HG03469 (cell line): ENCODE results near the gene EYS.

ENCODE experiments used
- ATAC-seq: cut with Tn5 transposase; IDR thresholded peaks from one replicate; pipeline ENCODE4 v1.9.1; 2021; ENCODE audit warnings: mild to moderate bottlenecking, moderate library complexity, moderate number of reproducible peaks; ENCODE audit not compliant: unreplicated experiment

The EYS gene

DNA sequence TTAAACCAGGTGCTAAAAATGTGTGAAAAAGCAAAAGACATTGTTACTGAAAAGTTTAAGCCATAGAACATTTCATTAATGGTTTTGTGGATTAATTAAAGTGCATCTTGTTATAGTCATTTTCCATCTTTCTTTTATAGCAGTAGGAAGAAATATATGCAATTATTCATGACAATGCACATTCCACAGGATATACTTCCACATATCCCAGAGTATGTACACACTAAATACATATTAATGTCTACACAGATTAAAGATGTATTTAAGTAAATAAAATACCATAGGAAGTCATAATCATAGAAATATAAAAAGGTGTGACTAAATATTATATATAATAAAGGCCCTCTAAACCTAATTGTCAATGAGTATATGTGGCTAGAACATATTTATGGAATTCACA is 1492.7 kb downstream of the EYS start:
- no peak for ATAC-seq

GRCh38 chr6:64213697-64214096 is 1493.3 kb downstream of the EYS start:
- ATAC-seq: no peak

DNA sequence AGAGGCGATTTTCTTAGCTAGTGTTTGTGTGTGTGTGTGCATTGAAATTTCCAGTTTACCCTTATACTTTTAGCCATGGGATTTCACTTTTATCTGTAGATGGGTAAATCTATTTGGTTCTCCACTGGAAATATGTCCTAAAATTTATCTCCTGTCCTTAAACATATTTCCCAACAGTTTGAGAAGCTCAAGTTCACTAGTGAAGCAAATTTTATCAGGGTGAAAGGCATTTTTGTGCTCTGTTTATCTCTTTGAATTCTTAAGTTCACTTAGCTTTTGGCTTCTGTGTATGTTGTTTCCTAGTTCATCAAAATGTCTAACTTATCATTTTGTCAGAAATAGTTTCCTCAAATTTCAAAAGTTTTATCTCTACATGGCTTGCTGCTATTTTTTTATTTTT is 1509.8 kb downstream of the EYS start:
- ATAC-seq: no peak

DNA sequence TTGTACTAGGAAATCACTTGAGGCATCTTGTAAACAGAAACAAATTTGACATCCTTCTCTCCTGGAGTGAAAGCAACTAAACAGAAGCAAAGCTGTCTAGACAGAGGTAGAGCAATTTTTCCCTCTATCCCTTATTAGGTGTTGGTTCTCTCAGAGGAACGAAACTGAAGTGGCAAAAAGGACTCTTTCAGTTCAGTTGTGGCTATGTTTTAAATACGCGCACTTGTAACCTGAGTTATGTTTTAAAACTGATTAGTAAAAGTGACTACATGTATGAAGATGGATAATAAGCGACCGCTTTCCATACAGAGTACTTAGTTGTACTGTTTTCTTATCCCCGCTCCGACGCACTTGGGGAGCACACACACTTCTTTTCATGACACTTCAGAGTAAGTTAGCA is 1520.4 kb downstream of the EYS start:
- ATAC-seq: no peak

DNA sequence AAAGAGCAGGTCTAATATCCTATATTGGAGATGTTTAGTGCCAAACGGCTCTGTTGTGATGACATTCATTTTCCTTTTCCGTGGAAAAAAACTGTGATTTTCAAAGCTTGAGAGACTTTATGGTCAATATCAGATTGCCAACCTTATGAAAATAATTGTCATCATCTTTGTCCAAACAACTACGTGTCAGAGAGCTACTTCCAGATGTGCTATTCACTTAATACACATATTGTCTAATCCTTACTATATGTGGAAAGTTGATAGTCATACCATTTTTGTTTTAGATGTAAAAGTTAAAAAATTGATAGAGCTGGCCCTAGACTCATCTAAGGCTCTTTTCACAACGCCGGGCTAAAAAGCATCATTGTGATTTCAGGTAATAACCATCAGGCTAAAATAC is 1521.4 kb downstream of the EYS start:
- ATAC-seq: no peak

- ATAC-seq: no peak
These were observed 1531.7 kb downstream of the EYS start for GRCh38 chr6:64175296-64175695.

- no peak for ATAC-seq
These were observed 1536.7 kb downstream of the EYS start for GRCh38 chr6:64170316-64170715.

- no peak for ATAC-seq
These were observed 1546.5 kb downstream of the EYS start for GRCh38 chr6:64160486-64160885.

DNA sequence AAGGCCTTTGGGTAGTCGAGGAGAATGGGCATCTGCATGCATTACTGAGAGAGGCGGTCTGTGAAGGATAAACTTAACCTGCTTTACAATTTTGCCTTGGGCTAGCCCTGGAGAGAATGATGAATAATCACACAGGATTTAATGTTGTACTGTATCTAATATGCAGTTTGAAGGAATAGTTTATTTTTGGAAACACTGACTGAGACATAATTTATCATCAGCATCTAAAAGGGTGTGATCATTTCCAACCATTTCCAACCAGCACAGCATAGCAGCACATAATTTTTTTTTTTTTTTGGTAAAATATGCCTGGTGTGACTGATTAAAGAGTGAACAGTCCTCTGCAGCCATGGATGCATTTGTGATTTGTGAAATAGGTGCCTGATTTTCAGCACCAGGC is 1552.0 kb downstream of the EYS start:
- no peak for ATAC-seq

DNA sequence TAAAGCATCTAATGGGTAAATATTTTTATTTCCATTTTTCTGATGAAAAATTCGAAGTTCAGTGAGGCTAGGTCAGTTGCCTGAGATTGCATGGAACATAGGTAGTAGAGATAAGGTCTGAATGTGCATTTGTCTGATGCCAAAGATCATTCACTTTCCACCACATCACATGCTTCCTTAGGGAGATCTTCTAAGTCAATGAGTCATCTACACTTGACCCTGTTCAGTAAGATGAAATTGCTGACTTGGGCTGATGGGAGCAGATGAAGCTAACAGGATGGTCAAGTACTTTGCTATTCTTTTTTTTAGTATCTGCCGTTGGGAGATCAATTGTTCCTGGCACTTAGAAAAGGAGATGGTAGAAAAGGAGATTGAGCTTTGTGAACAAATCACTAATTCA is 1560.2 kb downstream of the EYS start:
- ATAC-seq: no peak

DNA sequence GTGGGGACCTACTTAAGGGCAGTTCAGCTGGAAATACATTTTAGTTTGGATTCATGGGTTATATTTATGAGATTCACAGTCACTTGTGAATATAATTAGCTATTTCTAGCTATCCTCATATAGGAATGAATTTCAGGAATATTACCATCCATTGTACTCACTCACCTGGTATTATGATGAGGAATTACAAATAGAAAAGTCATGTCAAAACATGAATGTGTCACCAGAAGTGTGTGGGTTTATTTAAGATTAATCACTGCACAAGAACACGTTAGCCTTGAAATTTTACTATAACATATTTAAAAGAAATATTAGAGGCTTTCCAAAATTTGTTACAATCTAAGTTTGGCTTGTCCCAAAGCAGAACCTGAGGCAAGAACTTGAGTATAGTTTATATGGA is 1560.9 kb downstream of the EYS start:
- ATAC-seq: no peak

GRCh38 chr6:64145658-64146057 is 1561.4 kb downstream of the EYS start:
- ATAC-seq: no peak

GRCh38 chr6:64143101-64143500 is 1563.9 kb downstream of the EYS start:
- no peak for ATAC-seq

- ATAC-seq: no peak
These were observed 1565.3 kb downstream of the EYS start for GRCh38 chr6:64141680-64142079.

- ATAC-seq: no peak
These were observed 1578.6 kb downstream of the EYS start for GRCh38 chr6:64128301-64129024.

DNA sequence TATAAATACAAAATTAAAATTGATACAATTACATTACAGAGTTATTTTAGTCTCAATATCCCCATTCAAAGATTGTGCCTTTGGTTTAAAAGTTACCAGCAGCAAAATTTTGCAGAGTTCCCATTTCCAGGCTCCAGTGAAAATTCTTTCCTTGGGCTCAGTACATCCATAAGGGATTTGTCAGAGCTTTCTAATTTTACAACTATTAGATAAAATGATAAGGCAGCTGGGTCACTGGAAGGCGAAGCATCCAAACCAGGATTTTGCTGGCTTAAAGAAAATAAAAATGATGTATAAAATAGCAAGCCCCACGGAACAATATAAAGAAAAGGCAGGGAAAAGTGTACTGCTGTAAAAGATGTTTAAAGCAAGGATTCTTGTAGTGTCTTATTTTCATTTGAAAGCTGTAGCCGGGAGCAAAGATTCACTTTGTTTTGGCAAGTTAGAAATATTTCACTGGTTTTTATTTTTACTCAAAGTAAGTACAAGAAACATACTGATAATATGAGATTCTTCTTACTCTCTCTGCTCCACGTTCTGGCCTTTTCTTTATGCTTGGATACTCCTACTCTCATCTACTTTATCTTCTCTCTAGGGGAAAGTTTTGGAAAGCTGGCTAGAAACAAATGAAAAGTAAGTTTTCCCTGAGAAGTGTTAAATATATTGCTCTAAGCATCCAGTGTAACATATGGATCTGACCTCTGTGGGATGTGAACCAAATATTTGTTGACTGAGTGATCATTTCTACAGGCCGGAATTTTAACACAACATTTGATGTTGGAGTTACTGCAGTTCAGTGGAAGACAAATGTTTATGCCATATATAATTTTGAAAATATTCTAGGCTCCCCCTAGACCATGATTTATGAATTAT is 1583.0 kb downstream of the EYS start:
- no peak for ATAC-seq

- ATAC-seq: no peak
These were observed 1584.2 kb downstream of the EYS start for GRCh38 chr6:64122712-64123375.

GRCh38 chr6:64121011-64121565 is 1585.9 kb downstream of the EYS start:
- no peak for ATAC-seq

DNA sequence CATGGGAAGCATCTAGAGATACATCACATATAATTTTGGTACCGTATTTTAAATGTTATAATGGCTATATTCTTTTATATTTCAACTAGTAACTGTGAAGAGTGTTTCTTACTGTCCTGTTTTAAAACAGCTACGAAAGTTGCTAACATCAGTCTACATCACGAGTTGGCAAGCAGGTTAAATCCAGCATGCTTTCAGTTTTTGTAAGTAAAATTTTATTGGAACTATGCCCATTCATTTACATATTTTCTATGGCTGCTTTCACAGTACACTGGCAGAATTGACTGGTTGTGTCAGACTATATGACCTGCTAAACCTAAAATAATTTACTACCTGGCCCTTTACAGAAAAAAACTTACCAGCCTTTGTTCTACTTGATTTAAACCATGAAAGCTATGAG is 1593.3 kb downstream of the EYS start:
- ATAC-seq: no peak

DNA sequence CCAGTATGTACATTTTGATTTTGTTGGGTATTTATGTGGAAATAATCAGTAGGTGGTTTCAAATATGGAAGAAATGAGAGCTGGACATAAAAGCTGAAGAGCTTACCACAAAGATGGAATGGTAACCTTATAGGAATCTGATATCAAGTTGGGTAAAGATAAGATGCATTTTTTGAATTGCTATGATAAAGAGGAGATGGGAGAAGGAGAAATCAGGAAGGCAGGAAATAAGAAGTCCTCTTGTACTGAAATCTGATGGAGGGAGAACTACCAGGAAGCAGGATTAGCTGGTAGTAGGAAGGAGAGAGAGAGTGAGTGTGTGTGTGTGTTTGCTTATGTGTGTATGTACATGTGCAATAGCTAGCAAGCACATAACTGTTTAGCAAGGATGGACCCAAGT is 1603.0 kb downstream of the EYS start:
- no peak for ATAC-seq

- no peak for ATAC-seq
These were observed 1603.5 kb downstream of the EYS start for GRCh38 chr6:64103480-64103879.
